Mucosa of rectum (tissue), 2 donors: ENCODE data around the gene DPF3.

Source experiments
- H3K27ac ChIP-seq, 2 donors: one replicate each; pipeline ENCODE4 v1.7.0; 2013; ENCODE audit warnings: inconsistent platforms in 2 of 2, low read depth in 2 of 2, low read length in 2 of 2
- H3K27me3 ChIP-seq, 2 donors: one replicate each; pipeline ENCODE4 v1.7.0; 2013; ENCODE audit warnings: low read length in 2 of 2; ENCODE audit not compliant: control insufficient read depth in 2 of 2, insufficient read depth in 2 of 2
- H3K36me3 ChIP-seq, 2 donors: one replicate each; pipeline ENCODE4 v1.7.0; 2013; ENCODE audit warnings: low read length in 2 of 2; ENCODE audit not compliant: control insufficient read depth in 2 of 2, insufficient read depth in 2 of 2
- H3K4me1 ChIP-seq, 2 donors: one replicate each; pipeline ENCODE4 v1.7.0; 2013; ENCODE audit warnings: low read length in 2 of 2, mild to moderate bottlenecking in 1 of 2; ENCODE audit not compliant: control insufficient read depth in 2 of 2, insufficient read depth in 2 of 2
- H3K4me3 ChIP-seq, 2 donors: one replicate each; pipeline ENCODE4 v1.7.0; 2013; ENCODE audit warnings: low read length in 2 of 2
- H3K9ac ChIP-seq, 2 donors: one replicate each; pipeline ENCODE4 v1.7.0; 2013; ENCODE audit warnings: low read length in 2 of 2, low read depth in 1 of 2, mild to moderate bottlenecking in 1 of 2
- H3K9me3 ChIP-seq, 2 donors: one replicate each; pipeline ENCODE4 v1.7.0; 2013; ENCODE audit warnings: low read length in 2 of 2; ENCODE audit not compliant: control insufficient read depth in 2 of 2
- donor health status: healthy.
- donor health status: Normal muscosa, but diverticular disease.

Gene DPF3

DNA sequence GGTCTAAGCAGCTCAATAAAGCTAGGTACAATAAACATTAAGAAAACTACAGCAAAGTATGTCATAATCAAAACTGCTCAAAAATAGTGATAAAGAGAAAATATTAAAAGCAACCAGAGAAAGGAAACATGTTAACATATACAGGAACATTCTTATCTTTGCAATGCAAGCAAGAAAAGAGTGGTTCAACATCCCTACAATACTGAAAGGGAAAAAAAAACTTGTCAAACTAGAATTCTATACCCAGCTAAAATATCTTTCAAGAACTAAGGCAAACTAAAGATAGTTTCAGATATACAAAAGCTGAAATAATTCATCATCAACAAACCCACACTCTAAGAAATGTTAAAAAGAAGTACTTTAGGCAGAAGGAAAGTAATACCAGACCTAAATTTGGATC is 134.2 kb downstream of the DPF3 start:
- Histone ChIP-seq H3K36me3 (no peaks in the 10 kb centered on the region), H3K4me3 (no peak overlapping the region), H3K27ac (no peak overlapping the region), H3K9me3 (peaks cover under 1 to 4% of the 10 kb centered on the region in 2 donors), H3K27me3 (no peaks in the 10 kb centered on the region), H3K9ac (no peak overlapping the region), H3K4me1 (no peaks in the 10 kb centered on the region)

DNA sequence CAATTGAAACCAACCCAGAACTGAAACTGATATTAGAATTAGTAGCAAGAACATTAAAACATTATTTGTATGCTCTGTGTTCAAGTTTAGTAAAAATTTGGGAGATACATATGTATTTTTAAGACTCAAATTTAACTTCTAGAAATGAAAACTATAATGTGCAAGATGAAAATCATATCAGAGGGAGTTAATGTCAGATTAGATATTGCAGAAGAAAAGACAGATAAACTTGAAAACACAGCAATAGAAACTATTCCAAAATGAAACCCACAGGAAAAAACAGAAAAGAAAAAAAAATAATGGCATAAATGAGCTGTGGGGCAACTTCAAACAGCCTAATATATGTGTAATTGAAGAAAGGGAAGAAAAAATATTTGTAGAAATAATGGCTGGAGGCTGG is 134.9 kb downstream of the DPF3 start:
- H3K9ac ChIP-seq, result no peak overlapping the region

DNA sequence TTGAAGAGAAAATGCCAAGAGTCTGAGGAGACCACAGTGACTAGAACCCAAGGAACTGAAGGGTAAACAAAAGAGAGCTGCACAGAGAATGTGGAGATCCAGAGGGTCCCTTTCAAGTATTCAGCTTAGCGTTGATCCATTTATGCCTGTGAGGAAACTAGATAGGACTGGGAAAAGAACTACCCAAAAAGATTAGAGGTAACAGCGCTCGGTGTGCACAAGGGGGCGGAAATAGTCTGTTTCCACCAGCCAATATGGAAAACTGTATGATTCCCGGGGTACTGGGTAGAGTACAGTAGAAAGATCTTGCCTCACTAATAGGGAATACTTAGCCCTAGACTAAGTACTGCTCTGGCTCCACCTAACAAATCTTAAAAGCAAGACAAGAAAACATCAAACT is 135.5 kb downstream of the DPF3 start:
- no peaks in the 10 kb centered on the region for H3K36me3 ChIP-seq
- no peak overlapping the region for H3K9ac ChIP-seq
- H3K27ac ChIP-seq, result no peak overlapping the region
- no peaks in the 10 kb centered on the region for H3K27me3 ChIP-seq
- peaks cover 0 to 4% of the 10 kb centered on the region in 2 donors for H3K9me3 ChIP-seq
- H3K4me1 ChIP-seq, result no peaks in the 10 kb centered on the region
- H3K4me3 ChIP-seq, result no peak overlapping the region

More for the DNA sequence above, 134.9 kb downstream of the DPF3 start:
- no peaks in the 10 kb centered on the region for H3K27me3 ChIP-seq
- H3K4me1 ChIP-seq, result no peaks in the 10 kb centered on the region
- no peak overlapping the region for H3K27ac ChIP-seq
- H3K9me3 ChIP-seq, result peaks cover 0 to 4% of the 10 kb centered on the region in 2 donors
- H3K4me3 ChIP-seq, result no peak overlapping the region
- H3K36me3 ChIP-seq, result no peaks in the 10 kb centered on the region

DNA sequence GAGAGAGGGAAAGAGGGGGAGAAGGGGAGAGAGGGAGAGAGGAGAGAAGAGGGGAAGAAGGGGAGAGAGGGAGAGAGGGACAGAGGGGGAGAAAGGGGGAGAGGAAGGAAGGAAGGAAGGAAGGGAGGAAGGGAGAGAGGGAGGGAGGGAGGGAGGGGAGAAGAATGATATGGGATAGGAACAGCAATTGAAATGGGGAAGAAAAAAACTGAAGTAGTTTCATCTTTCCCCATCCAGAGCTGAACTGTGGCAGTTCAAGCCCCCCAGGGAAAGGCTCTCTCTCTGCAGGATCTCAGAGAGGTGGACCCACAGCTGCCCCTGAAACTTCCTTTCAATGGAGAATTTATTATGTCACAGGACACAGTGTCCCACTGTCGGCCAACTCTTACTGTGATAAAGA is 136.9 kb downstream of the DPF3 start:
- Histone ChIP-seq H3K9ac (no peak overlapping the region), H3K9me3 (peaks cover 0 to 4% of the 10 kb centered on the region in 2 donors), H3K4me1 (no peaks in the 10 kb centered on the region), H3K27me3 (no peaks in the 10 kb centered on the region), H3K27ac (no peak overlapping the region), H3K4me3 (no peak overlapping the region), H3K36me3 (no peaks in the 10 kb centered on the region)

DNA sequence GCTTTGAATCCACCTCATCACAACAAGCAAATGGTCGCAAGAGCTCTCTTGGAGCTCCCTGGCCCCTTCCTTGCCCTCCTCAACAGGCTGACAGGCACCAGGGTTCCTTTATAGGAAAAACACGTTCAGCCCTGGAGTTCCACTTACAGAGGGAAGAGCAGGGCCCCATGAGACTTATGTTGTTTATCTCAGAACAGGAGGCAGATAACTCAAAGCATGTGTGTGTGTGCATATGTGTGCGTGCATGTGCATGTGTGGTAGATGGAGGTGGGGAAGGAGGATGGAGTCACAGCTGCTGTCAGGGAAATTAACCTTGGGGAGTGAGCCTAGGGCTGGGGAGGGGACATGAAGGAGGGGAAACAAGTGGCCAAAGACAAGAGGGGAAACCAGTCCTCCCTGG is 138.1 kb downstream of the DPF3 start:
- no peak overlapping the region for H3K27ac ChIP-seq
- no peaks in the 10 kb centered on the region for H3K4me1 ChIP-seq
- H3K9me3 ChIP-seq, result peaks cover 0 to 4% of the 10 kb centered on the region in 2 donors
- H3K27me3 ChIP-seq, result no peaks in the 10 kb centered on the region
- no peaks in the 10 kb centered on the region for H3K36me3 ChIP-seq
- H3K9ac ChIP-seq, result no peak overlapping the region
- H3K4me3 ChIP-seq, result no peak overlapping the region

DNA sequence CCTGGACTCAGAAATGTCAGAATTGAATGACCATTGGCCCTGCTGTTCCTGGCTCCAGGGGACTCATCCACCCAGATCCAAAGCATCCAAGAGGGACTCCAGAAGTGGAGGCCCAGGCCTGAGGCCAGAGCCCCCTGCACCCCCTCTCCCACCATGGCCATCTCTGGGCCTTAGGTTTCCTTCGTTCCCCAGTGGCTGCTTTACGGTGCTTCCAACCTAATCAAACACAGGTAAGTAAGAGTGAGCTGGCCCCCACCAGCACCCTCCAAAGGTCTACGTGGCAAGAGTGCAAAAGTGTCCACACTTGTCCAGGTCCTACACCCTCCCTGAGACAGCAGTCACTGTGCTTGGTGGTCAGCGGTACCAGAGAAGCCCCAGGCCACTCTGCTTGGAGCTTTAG is 139.0 kb downstream of the DPF3 start:
- no peak overlapping the region for H3K27ac ChIP-seq
- H3K4me1 ChIP-seq, result no peaks in the 10 kb centered on the region
- no peaks in the 10 kb centered on the region for H3K36me3 ChIP-seq
- peaks cover 0 to 4% of the 10 kb centered on the region in 2 donors for H3K9me3 ChIP-seq
- H3K27me3 ChIP-seq, result no peaks in the 10 kb centered on the region
- H3K4me3 ChIP-seq, result no peak overlapping the region
- no peak overlapping the region for H3K9ac ChIP-seq

DNA sequence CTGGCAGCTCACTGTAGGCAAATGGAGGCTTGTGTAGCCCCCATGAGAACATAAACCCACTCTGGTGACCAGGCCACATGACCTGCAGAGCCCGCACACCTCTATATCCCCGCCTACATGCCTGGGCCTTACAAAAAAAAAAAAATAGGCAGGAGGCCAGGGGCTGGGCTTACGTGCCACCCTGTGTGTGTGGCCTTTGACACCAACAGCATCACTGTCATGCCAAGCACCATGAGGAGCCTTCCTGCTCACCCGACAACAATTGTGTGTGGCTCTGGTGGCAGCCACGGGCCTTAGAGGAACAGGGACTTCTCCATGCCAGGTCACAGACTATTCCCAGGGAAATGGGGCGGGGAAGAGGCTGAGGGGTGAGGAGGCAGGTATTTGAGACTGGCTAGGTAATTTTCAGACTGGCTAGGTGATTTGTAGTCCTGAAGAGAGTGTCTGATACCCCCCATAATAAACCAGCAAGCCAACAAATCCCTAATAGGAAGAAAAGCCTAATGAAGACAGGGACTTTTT is 140.0 kb downstream of the DPF3 start:
- H3K9ac ChIP-seq, result no peak overlapping the region
- H3K9me3 ChIP-seq, result peaks cover 0 to 1% of the 10 kb centered on the region in 2 donors
- H3K4me3 ChIP-seq, result no peak overlapping the region
- no peak overlapping the region for H3K27ac ChIP-seq
- no peaks in the 10 kb centered on the region for H3K36me3 ChIP-seq
- H3K27me3 ChIP-seq, result no peaks in the 10 kb centered on the region
- H3K4me1 ChIP-seq, result no peaks in the 10 kb centered on the region

DNA sequence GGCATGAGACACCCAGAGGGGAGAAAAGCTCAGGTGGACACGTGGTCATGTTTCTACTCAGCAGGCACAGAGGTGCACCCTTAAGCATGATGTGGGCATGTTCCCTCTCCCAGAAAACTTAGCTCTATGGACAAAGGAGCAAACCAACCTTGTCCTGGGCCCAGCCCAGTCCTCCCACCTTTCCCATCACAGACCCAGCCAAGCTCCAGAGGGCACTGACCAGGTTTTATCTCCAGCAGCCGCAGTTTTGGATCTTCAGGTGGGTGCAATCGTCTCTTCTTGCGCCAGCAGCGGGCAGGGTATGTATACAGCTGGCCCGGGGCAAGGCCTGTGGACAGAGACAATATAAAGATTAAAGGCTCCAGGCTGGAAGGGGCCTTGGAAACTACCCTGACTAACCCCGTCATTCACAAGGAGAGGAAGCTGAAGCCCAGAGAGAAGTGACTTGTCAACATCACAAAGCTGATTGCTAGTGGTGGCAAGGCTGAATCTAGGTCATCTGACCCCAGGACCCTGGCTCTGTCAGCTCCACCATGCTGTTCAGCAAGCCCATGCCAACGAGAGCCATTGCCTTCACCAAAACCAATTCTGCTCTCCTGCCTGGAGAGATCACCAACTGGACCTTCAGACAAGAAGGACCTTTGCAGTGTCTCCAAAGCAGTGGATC is 140.7 kb downstream of the DPF3 start:
- Histone ChIP-seq H3K4me1 (no peaks in the 10 kb centered on the region), H3K9me3 (no peaks in the 10 kb centered on the region), H3K9ac (no peak overlapping the region), H3K36me3 (no peaks in the 10 kb centered on the region), H3K27me3 (no peaks in the 10 kb centered on the region), H3K4me3 (no peak overlapping the region), H3K27ac (no peak overlapping the region)

DNA sequence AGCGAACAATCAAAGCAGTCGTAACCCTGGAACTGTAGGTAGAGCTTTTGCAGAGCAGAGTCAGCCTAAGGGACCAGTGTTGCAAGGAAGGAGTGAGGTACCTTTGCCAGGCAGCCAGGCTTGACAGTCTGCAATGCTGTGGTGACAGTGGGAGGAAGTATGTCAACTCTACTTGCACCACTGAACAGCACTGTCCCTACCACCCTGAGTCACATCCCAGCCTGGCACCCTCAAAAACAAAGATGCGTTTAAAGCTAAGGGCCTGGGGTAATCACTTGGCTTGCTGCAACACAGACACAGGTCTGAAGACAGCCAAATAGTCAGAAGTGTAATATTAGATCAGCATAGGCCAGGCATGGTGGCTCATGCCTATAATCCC is 141.9 kb downstream of the DPF3 start:
- no peaks in the 10 kb centered on the region for H3K27me3 ChIP-seq
- H3K9ac ChIP-seq, result no peak overlapping the region
- H3K9me3 ChIP-seq, result no peaks in the 10 kb centered on the region
- H3K27ac ChIP-seq, result no peak overlapping the region
- no peaks in the 10 kb centered on the region for H3K4me1 ChIP-seq
- H3K36me3 ChIP-seq, result no peaks in the 10 kb centered on the region
- H3K4me3 ChIP-seq, result no peak overlapping the region

DNA sequence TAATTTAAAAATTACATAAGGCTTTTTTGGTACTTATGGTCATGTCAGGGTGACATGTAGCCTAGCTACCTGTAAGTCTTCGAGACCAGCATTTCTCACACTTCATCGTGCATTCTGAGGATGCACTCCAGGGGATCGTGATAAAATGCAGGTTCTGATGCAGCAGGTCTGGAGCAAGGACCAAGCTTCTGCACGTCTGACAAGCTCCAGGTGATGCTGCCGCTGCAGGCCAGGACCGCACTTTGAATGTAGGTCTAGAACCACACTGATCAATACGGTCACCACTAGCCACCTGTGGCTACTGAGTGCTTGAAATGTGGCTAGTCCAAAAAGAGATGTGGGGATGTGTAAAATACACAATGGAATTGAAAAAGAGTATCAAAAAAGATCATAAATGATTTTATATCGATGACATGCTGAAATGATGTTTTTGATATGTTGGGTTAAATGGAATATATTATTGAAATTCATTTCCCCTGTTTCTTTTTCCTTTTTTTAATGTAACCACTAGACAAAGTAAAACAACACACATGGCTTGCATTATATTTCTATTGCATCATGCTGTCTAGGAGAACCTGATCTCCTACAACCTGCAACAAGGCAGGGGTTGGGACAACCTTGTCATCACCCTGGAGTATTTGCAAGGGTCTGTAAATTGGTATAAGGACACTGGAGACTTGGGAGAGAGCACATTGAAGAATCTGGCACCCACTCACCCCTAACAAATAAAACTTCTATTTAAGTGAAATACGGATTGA is 142.4 kb downstream of the DPF3 start:
- no peaks in the 10 kb centered on the region for H3K9me3 ChIP-seq
- H3K9ac ChIP-seq, result no peak overlapping the region
- H3K27me3 ChIP-seq, result no peaks in the 10 kb centered on the region
- no peaks in the 10 kb centered on the region for H3K4me1 ChIP-seq
- no peaks in the 10 kb centered on the region for H3K36me3 ChIP-seq
- no peak overlapping the region for H3K4me3 ChIP-seq
- H3K27ac ChIP-seq, result no peak overlapping the region
